GM21423 (cell line): ENCODE measurements around the gene RALGDS.

Experiments used
- ATAC-seq: cut with Tn5 transposase; IDR thresholded peaks from one replicate; pipeline ENCODE4 v1.9.1; 2021; ENCODE audit warnings: mild to moderate bottlenecking, moderate library complexity; ENCODE audit not compliant: unreplicated experiment

RALGDS gene

GRCh38 chr9:133057006-133057405, 64.0 kb downstream of the RALGDS start:
- ATAC-seq, result no peak

GRCh38 chr9:133056533-133056932, 64.5 kb downstream of the RALGDS start:
- no peak for ATAC-seq

- ATAC-seq, result no peak
These were observed 65.1 kb downstream of the RALGDS start for GRCh38 chr9:133055788-133056420.

- no peak for ATAC-seq
These were observed 66.1 kb downstream of the RALGDS start for GRCh38 chr9:133054966-133055365.

GRCh38 chr9:133054194-133054890, 66.7 kb downstream of the RALGDS start:
- ATAC-seq, result no peak

GRCh38 chr9:133051966-133052539, 69.0 kb downstream of the RALGDS start:
- ATAC-seq, result no peak

- no peak for ATAC-seq
These were observed 69.6 kb downstream of the RALGDS start for GRCh38 chr9:133051281-133051900.

- no peak for ATAC-seq
These were observed 70.3 kb downstream of the RALGDS start for GRCh38 chr9:133050781-133051180.

GRCh38 chr9:133050142-133050541, 70.9 kb downstream of the RALGDS start:
- no peak for ATAC-seq

GRCh38 chr9:133049043-133049442, 72.0 kb downstream of the RALGDS start:
- ATAC-seq, result no peak

GRCh38 chr9:133048595-133048994, 72.4 kb downstream of the RALGDS start:
- ATAC-seq, result no peak
